ENCODE results near the gene PNLIPRP2. TPM values are rescaled to one million over a fixed set of nuclear protein-coding genes. Genes with fewer than 3 reads are reported as not detected.

The PNLIPRP2 gene
- total RNA-seq, 1 experiment from 2014 or later: 1.1 TPM

GRCh38 chr10:116625845-116626244 lies 5.1 kb downstream of the PNLIPRP2 start:
- ChIA-PET RAD21 (ENCODE audit: low non-redundant PET in 1 of 2, low total read pairs in 2 of 2, uncharacterized antibody in 2 of 2, unreplicated experiment in 2 of 2) (no interaction called here), CTCF (interaction anchor here (1.1 to 4.6 kb wide), 3 partner anchors 162 to 550 kb away, joined by 3 to 37 read pairs (median 12); no protein-coding TSS in a partner anchor), POLR2A (no interaction called here)
- H4K20me1 ChIP-seq (ENCODE audit: insufficient read depth): no peaks in the 10 kb centered on the region; the same call in 1 of the 2 replicates
- intact Hi-C loops (cut with micrococcal nuclease): loop anchor here (2.0 kb wide), 1 partner anchor 551 kb away; no protein-coding TSS in a partner anchor
- no peak overlapping the region for H2AFZ ChIP-seq (ENCODE audit: low read depth, low read length, poor library complexity, severe bottlenecking)
- no peaks in the 10 kb centered on the region for H3K9me3 ChIP-seq (ENCODE audit: control insufficient read depth in 1 of 2, insufficient read depth in 1 of 2, low read depth in 1 of 2, low read length in 2 of 2)
- no peak overlapping the region for H3K27ac ChIP-seq (ENCODE audit: low read depth, low read length)
- no peaks in the 10 kb centered on the region for H3K27me3 ChIP-seq (ENCODE audit: insufficient read depth, low read length)
- no peak overlapping the region for H3K4me2 ChIP-seq (ENCODE audit: low read length)
- no peak for DNase-seq (ENCODE audit: low read depth, low spot score)
- H3K9me2 ChIP-seq (ENCODE audit: insufficient read depth): no peaks in the 10 kb centered on the region
- TF ChIP-seq CTCF (IDR thresholded peaks at IDR 0.05 in 2 of 3, conservative IDR thresholded peaks at IDR 0.05 in 1 of 3; ENCODE audit: borderline replicate concordance in 1 of 3, insufficient read depth in 1 of 3, low read depth in 2 of 3, low read length in 2 of 3) (no peak), MAX (IDR thresholded peaks at IDR 0.05) (no peak), SRF (IDR thresholded peaks at IDR 0.05; ENCODE audit: low read depth) (no peak), EGR1 (IDR thresholded peaks at IDR 0.05; ENCODE audit: low read depth) (no peak), CEBPB (IDR thresholded peaks at IDR 0.05; ENCODE audit: low read depth) (no peak), RAD21 (IDR thresholded peaks at IDR 0.05; ENCODE audit: low read depth) (no peak), JUND (IDR thresholded peaks at IDR 0.05) (no peak), ZFX (IDR thresholded peaks at IDR 0.05) (no peak), FOSL1 (IDR thresholded peaks at IDR 0.05; ENCODE audit: low read depth) (no peak), POLR2A (IDR thresholded peaks at IDR 0.05; ENCODE audit: borderline replicate concordance, extremely low read depth, insufficient read depth, insufficient read length) (no peak), ELF1 (IDR thresholded peaks at IDR 0.05; ENCODE audit: borderline replicate concordance, low read depth) (no peak), REST (IDR thresholded peaks at IDR 0.05; ENCODE audit: low read depth) (no peak), SIN3A (IDR thresholded peaks at IDR 0.05; ENCODE audit: low read depth) (no peak), CBX3 (IDR thresholded peaks at IDR 0.05; ENCODE audit: low read depth) (no peak), EZH2phosphoT487 (IDR thresholded peaks at IDR 0.05; ENCODE audit: borderline replicate concordance) (no peak), YY1 (IDR thresholded peaks at IDR 0.05; ENCODE audit: extremely low read depth, insufficient replicate concordance, low read depth, low read length) (no peak), ZBTB33 (IDR thresholded peaks at IDR 0.05; ENCODE audit: extremely low read depth, insufficient replicate concordance, low read length) (no peak)
- H3K36me3 ChIP-seq (ENCODE audit: control insufficient read depth in 1 of 2, insufficient read depth in 2 of 2, low read length in 2 of 2): no peaks in the 10 kb centered on the region
- no peak for ATAC-seq
- no TSS peak for BruUV-seq (replicated peaks)
- no peak overlapping the region for H3K4me3 ChIP-seq (replicated peaks in 1 of 2; ENCODE audit: low read depth in 1 of 2, low read length in 2 of 2)
- peaks cover 0 to 8% of the 10 kb centered on the region in 2 experiments; a peak in 1 of 4 replicates for H3K4me1 ChIP-seq (ENCODE audit: control insufficient read depth in 1 of 2, insufficient read depth in 2 of 2, low read length in 2 of 2)
- H3K79me2 ChIP-seq (ENCODE audit: insufficient read depth, low read length): no peaks in the 10 kb centered on the region
- H3K9ac ChIP-seq (ENCODE audit: low read length): no peak overlapping the region

Data from HCT116 (cell line).